GM12878 (cell line): ENCODE results near the gene MAP1LC3B. TPM values are rescaled to one million over a fixed set of nuclear protein-coding genes. Genes with fewer than 3 reads are reported as not detected.

ENCODE experiments used
- ATAC-seq: fragments of 200-7000 bp; cut with Tn5 transposase; 3 replicates; pipeline ENCODE4 v1.9.1; 2020; ENCODE audit warnings: mild to moderate bottlenecking, moderate library complexity
- BruUV-seq: library from RNA; stranded (reverse); fragments of 400-500 nt; replicated peaks from 2 replicates; lab custom pipeline; 2021; lab: Mats Ljungman, UMichigan
- CTCF ChIA-PET: fragments of 300-600 bp; sonication (Branson Sonifier 250); formaldehyde crosslinking; extraction: SDS; loops from one replicate; lab custom pipeline; 2021; ENCODE audit warnings: inconsistent platforms; lab: Yijun Ruan, JAX
- POLR2A ChIA-PET: fragments of 350-600 bp; formaldehyde crosslinking; extraction: SDS; loops from one replicate; lab custom pipeline; 2021; ENCODE audit warnings: inconsistent platforms; lab: Charles Lee
- RAD21 ChIA-PET: fragments of 300-600 bp; sonication (Branson Sonifier 250); formaldehyde crosslinking; loops from one replicate; lab custom pipeline; 2023; ENCODE audit warnings: antibody characterized with exemption; ENCODE audit not compliant: unreplicated experiment; lab: Charles Lee
- SMC1A ChIA-PET: fragments of 300-600 bp; sonication (Branson Sonifier 250); formaldehyde crosslinking; loops from one replicate; lab custom pipeline; 2023; ENCODE audit not compliant: unreplicated experiment, uncharacterized antibody; lab: Charles Lee
- DNase-seq: peaks from one replicate; pipeline ENCODE4 v3.0.0-alpha.2; 2011; ENCODE audit warnings: low read depth, low spot score
- FAIRE-seq: peaks from 3 replicates; lab custom pipeline; 2011; peaks lifted over from hg19 to GRCh38; lab: Jason Lieb, UNC
- H2AFZ ChIP-seq: 2 replicates; pipeline ENCODE4 v1.6.0; 2011; ENCODE audit warnings: low read depth, low read length, control low read depth; ENCODE audit not compliant: control insufficient read depth
- H3K27ac ChIP-seq: 2 replicates; pipeline ENCODE4 v1.5.1; 2011; ENCODE audit warnings: control low read depth; ENCODE audit not compliant: control insufficient read depth, insufficient read depth
- H3K27me3 ChIP-seq, 2 experiments: replicated peaks in 1 of 2; 2 replicates each; pipeline versions ENCODE4 v1.6.0 to v1.6.1; 2011; ENCODE audit warnings: low read length in 1 of 2; ENCODE audit not compliant: control insufficient read depth in 2 of 2, insufficient read depth in 2 of 2
- H3K36me3 ChIP-seq, 2 experiments: 2 replicates each; pipeline ENCODE4 v1.5.1; 2011; ENCODE audit warnings: low read length in 1 of 2; ENCODE audit not compliant: control insufficient read depth in 2 of 2, insufficient read depth in 2 of 2
- H3K4me1 ChIP-seq: 2 replicates; pipeline ENCODE4 v1.6.1; 2011; ENCODE audit warnings: mild to moderate bottlenecking, low read length, moderate library complexity, mixed read lengths; ENCODE audit not compliant: control insufficient read depth, insufficient read depth
- H3K4me2 ChIP-seq: 2 replicates; pipeline ENCODE4 v1.6.0; 2011; ENCODE audit warnings: control low read depth; ENCODE audit not compliant: control insufficient read depth, insufficient read depth
- H3K4me3 ChIP-seq: fragments of 200-600 bp; sonication (generic); 2 replicates; pipeline ENCODE4 v1.5.1; 2016
- H3K79me2 ChIP-seq: 2 replicates; pipeline ENCODE4 v1.6.0; 2011; ENCODE audit warnings: low read length; ENCODE audit not compliant: control insufficient read depth, insufficient read depth
- H3K9ac ChIP-seq: 2 replicates; pipeline ENCODE4 v1.8.0; 2011; ENCODE audit warnings: low read length, control low read depth, mixed read lengths; ENCODE audit not compliant: control insufficient read depth, insufficient read depth
- H3K9me3 ChIP-seq: replicated peaks from 3 replicates; pipeline ENCODE4 v1.5.1; 2011; ENCODE audit warnings: mild to moderate bottlenecking, low read length; ENCODE audit not compliant: control insufficient read depth, insufficient read depth
- H4K20me1 ChIP-seq: 2 replicates; pipeline ENCODE4 v1.6.0; 2011; ENCODE audit not compliant: control insufficient read depth, insufficient read depth
- ATF7 ChIP-seq: fragments of 450-650 bp; IDR thresholded peaks from 2 replicates; pipeline ENCODE4 v1.6.1; 2016; ENCODE audit warnings: low read depth, mild to moderate bottlenecking
- CBX5 ChIP-seq: sonication (generic); IDR thresholded peaks from 2 replicates; pipeline ENCODE4 v1.6.1; 2016; ENCODE audit warnings: low read depth, moderate library complexity, mild to moderate bottlenecking, inconsistent platforms
- HCFC1 ChIP-seq: fragments of 150-350 bp; IDR thresholded peaks from 2 replicates; pipeline ENCODE4 v1.6.1; 2014; ENCODE audit warnings: low read length
- HDAC2 ChIP-seq: fragments of 200-600 bp; sonication (generic); IDR thresholded peaks from 2 replicates; pipeline ENCODE4 v1.6.1; 2017
- MXI1 ChIP-seq: fragments of 150-350 bp; IDR thresholded peaks from 2 replicates; pipeline ENCODE4 v1.6.1; 2011; ENCODE audit warnings: low read depth, mild to moderate bottlenecking, inconsistent platforms, low read length, improper control_type of control experiment
- NBN ChIP-seq: fragments of 450-650 bp; IDR thresholded peaks from 2 replicates; pipeline ENCODE4 v1.6.1; 2016
- PKNOX1 ChIP-seq: fragments of 450-650 bp; IDR thresholded peaks from 2 replicates; pipeline ENCODE4 v1.6.1; 2016; ENCODE audit warnings: mild to moderate bottlenecking
- PRDM15 ChIP-seq: fragments of 450-650 bp; formaldehyde crosslinking; IDR thresholded peaks from 2 replicates; pipeline ENCODE4 v1.4.0; 2020; ENCODE audit warnings: mild to moderate bottlenecking, moderate library complexity
- RELA ChIP-seq: fragments of 450-650 bp; IDR thresholded peaks from 2 replicates; pipeline ENCODE4 v1.8.0; 2014; ENCODE audit warnings: borderline replicate concordance; ENCODE audit not compliant: partially characterized antibody
- RUNX3 ChIP-seq: IDR thresholded peaks from 2 replicates; pipeline ENCODE4 v1.6.1; 2012; ENCODE audit warnings: low read length, inconsistent platforms
- SMC3 ChIP-seq: IDR thresholded peaks from 2 replicates; pipeline ENCODE4 v1.6.1; 2011; ENCODE audit warnings: low read length, improper control_type of control experiment, borderline replicate concordance
- SP1 ChIP-seq: IDR thresholded peaks from one replicate; pipeline ENCODE4 v1.6.1; 2011; ENCODE audit warnings: low read depth, low read length
- STAT1 ChIP-seq: fragments of 450-650 bp; conservative IDR thresholded peaks from 2 replicates; pipeline ENCODE4 v1.6.1; 2014; ENCODE audit warnings: antibody characterized with exemption, mild to moderate bottlenecking
- WGBS: methylation state at CpG from one replicate; pipeline ENCODE4 v1.1.6; 2016; ENCODE audit warnings: low lambda C conversion rate; ENCODE audit not compliant: insufficient replicate concordance, insufficient coverage; ENCODE audit errors: missing lambda C conversion rate; 5-methylcytosine and 5-hydroxymethylcytosine counted together
- in situ Hi-C: fragments of 300-500 bp; cut with MboI; formaldehyde crosslinking; loops from 9 replicates; pipeline ENCODE4 v1.14.3; 2018; ENCODE audit warnings: mixed read lengths
- intact Hi-C: fragments of 100-400 bp; cut with micrococcal nuclease; formaldehyde crosslinking; loops from one replicate; pipeline ENCODE4 v1.14.2; 2022; ENCODE audit not compliant: unreplicated experiment
- polyA plus RNA-seq, 11 experiments: library from polyadenylated mRNA; depleted of rRNA in 4 of 11; unstranded in 6 of 11; stranded (reverse) in 5 of 11; fragments of >200 nt; fragmentation: Nextera tagmentation in 4 of 11; fragmentation: Illumina TruSeq in 1 of 11; extraction: Ambion mirVana in 4 of 11; extraction: Trizol in 1 of 11; gene quantifications; 1 replicate in 1 of 11; 2 replicates in 10 of 11; pipeline versions ENCODE4 v1.2.1 to v1.2.3, GENCODE V29; 2011 to 2016; ENCODE audit warnings: inconsistent platforms in 2 of 11, missing spikeins in 2 of 11, low read depth in 1 of 11
- total RNA-seq, 4 experiments: library from RNA; depleted of rRNA in 3 of 4; stranded (reverse); fragments of >200 nt in 3 of 4; fragmentation: Illumina TruSeq in 1 of 4; extraction: Trizol in 1 of 4; gene quantifications; 2 replicates each; pipeline versions ENCODE4 v1.2.1 to v1.2.3, GENCODE V29; 2013 to 2021
- TF ChIP-seq, protein P1 (sequence below): IDR thresholded peaks from 2 replicates; pipeline ENCODE4 v1.6.1; 2011; ENCODE audit warnings: low read depth, mild to moderate bottlenecking, low read length, moderate library complexity, borderline replicate concordance; ENCODE audit errors: extremely low read depth

Gene MAP1LC3B
- total and polyA plus RNA-seq, 10 of the 15 experiments (the other 5 are each of a cell fraction or from before 2014, with no cell fraction given), result 6.1 to 42.8 (median 13.7) TPM

DNA sequence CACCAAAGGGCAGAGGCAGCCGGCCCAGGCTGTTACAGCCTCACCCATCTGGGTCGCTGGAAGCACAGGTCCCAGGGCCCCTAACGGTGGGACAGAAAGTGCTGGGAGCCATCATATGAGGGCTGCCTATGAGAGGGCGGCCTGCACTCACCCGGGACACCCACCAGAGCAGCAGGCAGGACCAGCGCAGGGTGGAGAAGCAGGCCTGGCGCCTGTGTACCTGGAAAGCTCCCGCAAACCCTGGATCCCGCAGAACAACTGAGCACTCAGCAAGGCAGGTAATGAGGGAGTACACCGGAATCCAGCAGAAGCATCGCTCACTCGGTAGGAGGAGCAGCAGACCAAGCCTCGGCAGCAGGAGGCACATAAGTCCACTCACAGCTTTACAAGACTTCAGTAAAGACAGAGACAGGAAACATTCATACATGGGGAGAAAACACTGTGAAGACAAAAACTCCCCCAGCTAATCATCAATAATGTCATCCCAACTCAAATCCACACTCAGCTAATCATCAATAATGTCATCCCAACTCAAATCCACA is 43.4 kb upstream of the MAP1LC3B start:
- WGBS, result 92% methylated on average over 13 of the region's 13 CpGs
- POLR2A ChIA-PET, result no interaction called here
- FAIRE-seq, result no peak

DNA sequence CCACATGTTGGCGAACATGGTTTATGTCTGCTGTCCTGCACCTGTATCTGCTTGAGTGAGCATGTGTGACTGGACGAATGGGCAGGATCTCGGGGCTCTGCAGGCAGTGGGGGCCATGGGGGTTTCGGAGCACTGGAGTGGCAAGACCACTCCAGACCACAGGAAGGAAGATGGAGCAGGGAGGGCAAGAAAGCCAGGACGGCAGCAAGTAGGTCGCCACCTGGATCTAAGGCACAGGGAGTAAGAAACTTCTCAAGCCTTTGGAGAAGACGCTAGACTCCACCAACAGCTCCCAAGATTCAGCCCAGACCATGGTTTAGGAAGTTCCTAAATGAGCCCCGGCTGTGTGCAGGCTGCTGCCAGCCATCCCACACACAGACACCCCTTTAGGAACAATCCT is 42.1 kb upstream of the MAP1LC3B start:
- Histone ChIP-seq H4K20me1 (no peaks in the 10 kb centered on the region), H3K9me3 (no peaks in the 10 kb centered on the region), H3K4me2 (no peak overlapping the region), H3K27me3 (no peaks in the 10 kb centered on the region), H3K36me3 (peaks cover 0 to 4% of the 10 kb centered on the region in 2 experiments; a peak in 3 of 4 replicates), H3K4me3 (no peak overlapping the region), H2AFZ (no peak overlapping the region), H3K4me1 (no peaks in the 10 kb centered on the region), H3K27ac (no peak overlapping the region), H3K79me2 (no peaks in the 10 kb centered on the region), H3K9ac (no peak overlapping the region)
- ATAC-seq, result no peak
- no peak for DNase-seq
- TF ChIP-seq MXI1 (no peak), RUNX3 (no peak), ATF7 (no peak), HDAC2 (no peak), PRDM15 (CRISPR knock-in tag) (no peak), PKNOX1 (no peak), NBN (no peak), RELA (no peak), CBX5 (no peak), SP1 (no peak), SMC3 (no peak)
- intact Hi-C loops, result no loop called here
- no TSS peak for BruUV-seq
- ChIA-PET RAD21 (interaction anchor here (0.6 kb wide), 1 partner anchor 67 kb away, joined by 3 read pairs; no protein-coding TSS in a partner anchor), POLR2A (interaction anchor here (0.6 kb wide), 1 partner anchor 30 kb away, joined by 3 read pairs; no protein-coding TSS in a partner anchor), SMC1A (no interaction called here), CTCF (interaction anchor here (1.2 kb wide), 1 partner anchor 44 kb away, joined by 3 read pairs; no protein-coding TSS in a partner anchor)
- WGBS, result 91% methylated on average over 8 of the region's 8 CpGs
- no peak for FAIRE-seq
- in situ Hi-C loops, result no loop called here

More for the DNA sequence above, 43.4 kb upstream of the MAP1LC3B start:
- no peak overlapping the region for H3K4me3 ChIP-seq
- no peaks in the 10 kb centered on the region for H3K9me3 ChIP-seq
- RAD21 ChIA-PET, result no interaction called here
- H3K79me2 ChIP-seq, result no peaks in the 10 kb centered on the region
- in situ Hi-C loops (no loop called here), intact Hi-C loops (no loop called here)
- H2AFZ ChIP-seq, result no peak overlapping the region
- H4K20me1 ChIP-seq, result no peaks in the 10 kb centered on the region
- TF ChIP-seq HCFC1 (no peak), STAT1 (no peak)
- TF ChIP-seq, protein P1, sequence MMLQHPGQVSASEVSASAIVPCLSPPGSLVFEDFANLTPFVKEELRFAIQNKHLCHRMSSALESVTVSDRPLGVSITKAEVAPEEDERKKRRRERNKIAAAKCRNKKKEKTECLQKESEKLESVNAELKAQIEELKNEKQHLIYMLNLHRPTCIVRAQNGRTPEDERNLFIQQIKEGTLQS, result no peak
- ATAC-seq, result no peak
- no peak for DNase-seq
- H3K4me1 ChIP-seq, result no peaks in the 10 kb centered on the region
- SMC1A ChIA-PET, result no interaction called here
- CTCF ChIA-PET, result interaction anchor here (1.2 kb wide), 1 partner anchor 46 kb away, joined by 3 read pairs; no protein-coding TSS in a partner anchor
- no peak overlapping the region for H3K4me2 ChIP-seq
- no peaks in the 10 kb centered on the region for H3K27me3 ChIP-seq
- H3K36me3 ChIP-seq, result peaks cover 0 to 7% of the 10 kb centered on the region in 2 experiments; a peak in 3 of 4 replicates
- H3K9ac ChIP-seq, result no peak overlapping the region
- H3K27ac ChIP-seq, result no peak overlapping the region
- no TSS peak for BruUV-seq
